Measurements from ENCODE around the gene VAMP3.
A peak's percentile ranks its signal among the peaks of the same experiment; 100 is the strongest.

VAMP3 gene, protein sequence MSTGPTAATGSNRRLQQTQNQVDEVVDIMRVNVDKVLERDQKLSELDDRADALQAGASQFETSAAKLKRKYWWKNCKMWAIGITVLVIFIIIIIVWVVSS

DNA sequence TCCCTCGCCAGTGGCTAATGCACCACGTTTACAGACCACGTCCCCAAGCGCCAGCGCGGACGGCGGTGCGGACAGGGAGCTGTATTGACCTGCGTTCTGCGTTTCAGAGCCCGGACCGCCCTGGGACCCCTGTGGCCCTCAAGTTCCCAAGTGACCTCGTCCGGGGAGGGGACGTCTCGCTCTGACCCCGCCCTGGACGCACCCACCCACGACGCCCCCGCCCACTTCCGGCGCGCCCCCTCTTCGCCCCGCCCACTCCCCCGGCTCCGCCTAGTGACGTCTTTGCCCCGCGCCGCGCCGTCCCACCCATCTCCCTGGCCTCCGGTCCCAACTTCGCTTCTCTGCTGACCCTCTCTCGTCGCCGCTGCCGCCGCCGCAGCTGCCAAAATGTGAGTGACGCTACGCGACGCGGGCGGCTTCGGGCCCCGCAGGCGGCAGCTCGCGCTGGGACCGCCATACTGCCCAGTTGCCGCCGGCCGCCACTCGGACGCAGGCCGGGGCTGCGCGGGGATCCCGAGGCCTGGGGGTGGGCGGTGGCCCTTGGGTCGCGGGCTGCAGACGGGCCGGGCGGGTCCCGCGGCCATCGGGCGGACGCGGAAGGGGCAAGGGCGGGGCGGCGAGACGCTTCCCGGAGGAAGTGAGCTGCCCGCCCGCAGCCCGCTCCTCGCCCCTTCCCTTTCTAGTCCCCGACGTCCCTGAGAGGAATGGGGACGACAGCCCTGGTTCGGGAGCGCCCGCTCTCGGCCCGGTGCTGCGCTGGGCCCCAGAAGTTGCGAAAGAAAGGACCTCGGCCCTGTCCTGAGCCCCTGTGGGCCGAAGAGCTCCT is at the start of gene VAMP3:
Gene VAMP3, plus strand, starts transcription at position 300 of the 826 bp plus-strand sequence. Its CDS starts 88 bp downstream, at position 388.
- peak; percentile 85 for DNase-seq

DNA sequence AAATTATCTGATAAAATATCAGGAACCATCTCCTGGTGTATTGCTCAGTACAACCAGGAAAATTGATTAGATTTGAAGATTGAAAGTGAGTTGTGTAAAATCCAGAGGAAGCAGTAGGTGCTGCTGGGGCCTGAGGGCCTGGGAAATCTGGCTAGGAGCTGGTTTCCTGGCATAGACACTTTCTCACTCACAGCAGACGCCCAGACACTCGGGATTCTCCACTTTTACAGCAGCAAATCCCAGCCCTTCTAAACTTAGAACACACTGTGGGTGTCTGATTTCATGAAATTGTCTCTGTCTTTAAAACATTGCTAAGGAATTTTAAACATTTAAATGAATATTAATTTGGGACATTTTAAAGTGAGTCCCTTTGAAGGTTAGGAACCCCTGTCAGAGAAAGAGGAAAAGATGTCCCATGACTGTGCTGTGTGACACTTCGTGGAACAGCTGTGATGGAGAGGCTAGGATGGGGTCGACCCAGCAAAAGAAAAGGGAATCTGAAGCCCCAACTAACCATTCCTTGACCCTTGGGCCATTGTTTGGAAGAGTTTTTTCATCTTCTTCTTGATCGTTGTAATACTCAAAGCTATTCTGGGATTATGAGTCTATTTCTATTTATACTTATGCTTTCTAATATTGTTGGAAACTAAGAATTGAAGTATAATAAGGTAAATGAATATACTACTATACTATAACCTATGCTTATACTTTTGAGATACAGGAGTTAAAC is 49.0 kb upstream of the VAMP3 start:
- no peak for DNase-seq

DNA sequence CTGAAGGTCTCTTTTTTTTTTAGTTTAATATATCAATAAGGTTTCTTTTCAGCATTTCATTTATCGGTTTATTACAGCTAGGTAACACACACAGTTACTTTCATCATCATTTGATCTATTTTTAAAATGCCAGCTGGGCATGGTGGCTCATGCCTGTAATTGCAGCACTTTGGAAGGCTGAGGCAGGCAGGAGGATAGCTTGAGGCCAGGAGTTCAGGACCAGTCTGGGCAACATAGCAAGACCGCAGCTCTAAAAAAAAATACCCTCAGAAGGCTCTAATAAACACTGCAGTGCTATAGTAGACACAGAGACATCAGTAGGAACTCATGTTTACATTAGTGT is 48.5 kb upstream of the VAMP3 start:
- no peak for DNase-seq

DNA sequence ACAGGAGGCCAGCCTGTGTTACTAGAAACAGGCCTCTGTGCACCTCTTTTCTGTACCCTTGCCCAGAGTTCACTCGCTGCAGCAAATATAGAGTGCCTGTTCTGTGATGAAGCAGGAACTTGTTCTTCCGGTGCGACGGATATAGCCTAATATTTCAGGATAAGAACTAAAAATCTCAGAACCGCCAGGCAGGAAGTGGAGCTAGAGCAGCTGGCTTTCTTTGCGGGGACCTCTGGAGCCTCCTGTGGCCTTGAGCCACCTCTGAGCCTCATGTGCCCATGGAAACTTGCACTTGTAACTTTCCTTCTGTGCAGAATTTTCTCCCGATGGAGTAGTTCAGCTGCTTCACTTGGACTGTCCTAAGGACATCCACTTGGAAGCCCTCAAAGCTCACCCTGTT is 44.5 kb upstream of the VAMP3 start:
- DNase-seq, result no peak

DNA sequence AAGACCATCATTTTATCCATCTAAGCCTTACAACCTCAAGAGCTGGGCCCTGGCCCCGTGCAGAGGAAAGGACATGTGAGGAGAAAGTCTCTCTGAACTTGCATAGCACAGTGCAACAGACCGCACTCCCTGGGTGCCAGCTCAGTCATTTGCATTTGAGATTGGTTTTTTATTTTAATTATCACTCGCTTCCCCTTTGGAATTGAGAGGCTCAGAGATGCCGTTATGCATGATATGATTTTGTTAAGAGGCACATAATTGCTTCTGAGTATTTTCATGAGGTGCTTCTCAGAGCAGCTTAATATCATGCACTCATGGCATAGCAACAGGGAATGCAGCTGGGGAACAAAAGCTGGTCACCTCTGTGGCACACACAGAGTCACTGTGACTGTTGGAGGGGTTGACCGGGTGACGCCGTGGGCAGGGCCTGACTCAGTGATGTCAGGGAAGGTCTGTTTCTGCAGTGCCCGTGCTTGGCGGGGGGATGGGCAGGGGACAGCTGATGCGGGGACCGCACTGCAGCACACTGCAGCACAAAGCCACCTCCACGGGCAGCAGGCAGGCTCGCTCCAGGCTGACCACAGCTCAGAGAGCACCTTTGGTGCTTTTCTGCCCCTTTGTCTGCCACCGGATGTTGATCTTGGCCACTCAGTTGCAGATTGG is 43.2 kb upstream of the VAMP3 start:
- no peak for DNase-seq

DNA sequence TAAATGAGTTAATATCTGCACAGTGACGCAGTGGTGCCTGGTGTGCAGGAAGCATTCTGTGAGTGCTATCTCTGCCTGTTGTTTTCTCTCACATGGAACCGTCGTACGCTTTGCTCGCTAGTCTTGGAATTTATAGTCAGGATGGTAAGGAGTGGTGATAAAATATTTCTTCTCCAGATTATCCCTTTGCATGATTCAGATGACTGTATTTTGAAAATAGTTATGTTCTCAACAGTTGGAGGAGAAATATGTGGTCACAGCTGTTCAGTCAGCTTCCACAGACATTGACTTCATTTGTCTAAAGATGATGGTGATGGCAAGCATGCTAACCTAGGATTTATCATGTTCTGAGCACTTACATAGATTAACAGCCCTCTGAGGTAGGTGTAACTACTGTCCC is 41.3 kb upstream of the VAMP3 start:
- no peak for DNase-seq

DNA sequence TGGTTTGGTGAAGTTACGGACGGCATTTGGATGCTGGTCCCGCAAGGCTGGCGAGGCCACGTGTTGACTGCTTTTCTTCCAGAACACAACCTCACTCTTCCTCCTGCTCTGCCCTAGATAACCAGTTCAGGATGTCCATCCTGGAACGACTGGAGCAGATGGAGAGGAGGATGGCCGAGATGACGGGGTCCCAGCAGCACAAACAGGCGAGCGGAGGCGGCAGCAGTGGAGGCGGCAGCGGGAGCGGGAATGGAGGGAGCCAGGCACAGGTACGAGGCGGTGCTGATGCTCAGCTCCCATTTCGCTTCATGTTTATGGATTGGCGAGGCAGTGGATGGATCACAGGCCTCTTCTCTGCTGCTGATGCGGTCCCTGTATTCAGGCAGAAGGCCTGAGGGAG is 38.8 kb upstream of the VAMP3 start:
- DNase-seq, result no peak

DNA sequence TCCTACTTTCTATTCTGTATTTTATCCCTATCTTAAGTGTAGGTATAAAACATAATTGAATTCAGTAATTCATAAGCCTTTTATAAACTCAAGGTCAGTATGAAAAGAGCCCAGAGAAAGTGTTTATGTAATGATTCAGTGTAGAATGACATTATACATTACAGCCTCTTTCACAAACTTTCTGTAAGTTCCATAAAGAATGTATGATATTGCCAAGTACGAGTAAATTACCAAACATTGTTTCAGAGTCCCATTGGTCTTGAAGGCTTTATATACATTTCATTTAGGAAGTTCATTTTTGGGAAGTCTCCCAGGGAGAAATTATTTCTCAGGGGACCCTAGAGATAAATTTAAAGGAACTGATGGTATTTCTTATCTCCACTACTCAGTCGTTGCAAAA is 37.8 kb upstream of the VAMP3 start:
- DNase-seq, result no peak

DNA sequence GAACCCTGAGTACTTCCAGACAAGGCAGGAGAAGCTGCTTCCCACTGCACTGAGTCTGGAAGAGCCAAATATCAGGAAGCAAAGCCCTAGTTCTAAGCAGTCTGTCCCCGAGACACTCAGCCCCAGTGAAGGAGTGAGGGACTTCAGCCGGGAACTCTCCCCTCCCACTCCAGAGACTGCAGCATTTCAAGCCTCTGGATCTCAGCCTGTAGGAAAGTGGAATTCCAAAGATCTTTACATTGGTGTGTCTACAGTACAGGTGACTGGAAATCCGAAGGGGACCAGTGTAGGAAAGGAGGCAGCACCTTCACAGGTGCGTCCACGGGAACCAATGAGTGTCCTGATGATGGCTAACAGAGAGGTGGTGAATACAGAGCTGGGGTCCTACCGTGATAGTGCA is 33.1 kb upstream of the VAMP3 start:
- no peak for DNase-seq

DNA sequence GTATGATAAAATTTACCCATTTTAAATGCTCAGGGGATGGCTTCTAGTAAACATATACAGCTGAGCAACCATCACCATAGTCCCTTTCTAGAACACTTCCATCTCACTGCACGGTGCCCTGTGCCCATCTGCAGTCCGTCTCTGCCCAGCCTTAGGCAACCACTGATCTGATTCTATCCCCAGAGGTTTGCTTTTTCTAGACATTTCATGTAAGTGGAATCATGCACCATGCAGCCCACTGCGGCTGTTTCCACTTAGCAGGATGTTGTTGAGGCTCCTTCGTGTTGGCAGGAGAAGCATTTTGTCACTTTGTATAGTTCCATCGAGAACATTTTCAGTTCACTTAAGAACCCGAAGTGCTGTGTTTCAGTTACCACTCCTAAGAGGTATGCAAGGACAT is 27.8 kb upstream of the VAMP3 start:
- DNase-seq, result no peak

DNA sequence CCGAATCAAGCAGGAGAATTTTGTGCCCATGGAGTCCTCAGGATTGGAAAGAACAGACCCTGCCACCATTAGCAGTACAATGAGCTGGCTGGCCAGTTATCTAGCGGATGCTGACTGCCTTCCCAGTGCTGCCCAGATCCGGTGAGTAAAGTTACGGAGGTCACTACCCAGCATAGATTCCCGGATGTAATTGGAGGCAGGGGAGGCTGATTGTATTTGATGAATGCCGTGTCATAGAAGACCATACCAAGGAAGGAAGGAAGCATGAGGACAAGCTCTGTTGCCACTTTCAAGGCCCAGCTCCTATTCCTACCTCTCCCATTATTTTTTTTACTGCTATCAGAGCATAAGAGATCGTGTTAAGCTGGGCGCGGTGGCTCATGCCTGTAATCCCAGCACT is 26.2 kb upstream of the VAMP3 start:
- DNase-seq, result no peak

DNA sequence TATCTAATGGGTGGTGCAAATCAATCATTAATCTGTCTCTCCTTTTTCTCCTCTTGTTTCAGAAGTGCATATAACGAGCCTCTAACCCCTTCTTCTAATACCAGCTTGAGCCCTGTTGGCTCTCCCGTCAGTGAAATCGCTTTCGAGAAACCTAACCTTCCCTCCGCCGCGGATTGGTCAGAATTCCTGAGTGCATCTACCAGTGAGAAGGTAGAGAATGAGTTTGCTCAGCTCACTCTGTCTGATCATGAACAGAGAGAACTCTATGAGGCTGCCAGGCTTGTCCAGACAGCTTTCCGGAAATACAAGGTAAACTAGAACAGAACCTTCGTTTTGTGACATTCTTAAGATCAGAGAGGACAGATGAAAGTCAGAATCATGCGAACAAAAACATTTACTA is 25.3 kb upstream of the VAMP3 start:
- DNase-seq, result no peak

DNA sequence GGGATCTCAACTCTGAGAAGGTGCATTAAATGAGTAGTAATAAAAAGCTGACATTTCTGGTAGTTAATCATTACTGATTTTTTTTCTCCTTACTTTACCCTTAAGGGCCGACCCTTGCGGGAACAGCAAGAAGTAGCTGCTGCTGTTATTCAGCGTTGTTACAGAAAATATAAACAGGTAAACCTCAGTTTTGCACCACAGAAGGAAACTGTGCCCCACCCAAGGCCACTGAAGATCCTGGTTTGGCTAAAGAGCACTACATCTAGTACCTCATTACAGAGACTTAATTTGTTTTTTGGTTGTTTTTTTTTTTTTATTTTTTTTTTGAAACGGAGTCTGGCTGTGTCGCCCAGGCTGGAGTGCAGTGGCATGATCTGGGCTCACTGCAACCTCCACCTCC is 23.5 kb upstream of the VAMP3 start:
- DNase-seq, result no peak

DNA sequence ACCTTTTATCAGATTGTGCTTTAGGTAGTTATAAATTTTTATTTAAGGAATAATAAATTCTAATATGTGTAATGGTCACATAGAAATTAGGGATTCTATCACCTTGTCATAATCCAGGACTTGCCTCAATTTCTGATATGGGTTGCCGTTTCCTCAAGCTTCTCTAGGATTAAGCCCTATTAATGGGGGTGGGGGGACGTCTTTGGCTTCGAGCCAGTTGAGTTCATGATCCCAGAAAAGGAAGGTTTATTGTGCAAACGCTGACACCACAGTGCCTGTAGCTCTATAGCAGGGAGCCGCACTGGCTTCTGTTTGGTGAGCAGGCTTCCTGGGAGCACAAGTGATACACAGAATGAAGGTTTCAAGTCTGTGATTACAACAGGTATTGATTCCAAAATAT is 22.0 kb upstream of the VAMP3 start:
- no peak for DNase-seq

DNA sequence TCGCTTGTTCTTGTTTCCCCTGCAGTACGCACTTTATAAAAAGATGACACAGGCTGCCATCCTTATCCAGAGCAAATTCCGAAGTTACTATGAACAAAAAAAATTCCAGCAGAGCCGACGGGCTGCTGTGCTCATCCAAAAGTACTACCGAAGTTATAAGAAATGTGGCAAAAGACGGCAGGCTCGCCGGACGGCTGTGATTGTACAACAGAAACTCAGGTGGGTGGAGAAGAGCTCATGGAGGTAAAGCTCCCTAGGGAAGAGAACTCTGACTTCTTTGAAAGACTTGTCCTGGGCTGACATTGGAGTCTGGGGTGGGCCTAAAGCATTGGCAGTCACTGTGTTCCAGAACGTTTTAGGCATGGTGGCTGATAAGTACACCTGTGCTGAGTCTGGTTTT is 19.9 kb upstream of the VAMP3 start:
- DNase-seq, result no peak

DNA sequence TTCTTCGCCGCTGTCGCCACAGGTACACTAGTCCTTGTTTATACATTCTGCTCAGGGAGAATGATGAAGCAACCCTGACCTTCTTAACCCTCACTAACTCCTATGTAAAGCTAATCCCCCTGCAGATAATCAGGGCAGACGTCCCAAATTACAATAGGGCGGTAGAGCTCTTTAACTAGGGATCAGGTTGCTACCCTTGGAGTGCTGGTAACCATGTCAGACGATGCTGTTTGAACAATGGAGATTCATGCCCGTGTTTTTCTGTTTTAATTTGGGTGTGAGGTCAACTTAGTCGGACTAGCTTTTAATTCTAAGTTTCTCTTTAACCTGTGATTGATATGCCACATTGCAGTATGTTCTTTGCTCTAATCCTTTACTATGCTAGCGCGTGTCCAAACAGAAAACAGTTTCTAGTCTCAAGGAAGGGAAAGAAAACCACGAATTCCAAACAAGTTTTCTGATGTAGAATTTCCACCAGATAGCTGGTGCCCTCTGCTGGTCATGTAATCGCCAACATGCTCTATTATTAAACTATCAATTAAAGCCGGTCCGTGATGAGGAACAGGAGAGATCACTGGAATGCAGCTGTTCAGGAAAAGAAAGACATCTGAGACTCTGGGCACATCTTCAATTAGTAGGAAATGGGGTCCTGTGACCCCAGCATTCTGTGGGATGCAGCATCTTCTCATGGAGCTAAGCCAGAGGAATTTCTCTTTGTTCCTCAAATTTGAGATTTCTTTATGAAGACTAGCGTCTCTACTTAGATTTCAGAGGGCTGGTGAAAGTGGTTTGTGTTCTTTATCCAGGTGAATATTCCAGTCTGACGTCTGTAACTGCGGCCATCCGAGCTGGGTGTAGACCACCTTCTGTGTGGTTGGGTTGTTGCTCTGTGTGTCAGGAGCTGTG is 18.3 kb upstream of the VAMP3 start:
- DNase-seq, result peak; percentile 19

DNA sequence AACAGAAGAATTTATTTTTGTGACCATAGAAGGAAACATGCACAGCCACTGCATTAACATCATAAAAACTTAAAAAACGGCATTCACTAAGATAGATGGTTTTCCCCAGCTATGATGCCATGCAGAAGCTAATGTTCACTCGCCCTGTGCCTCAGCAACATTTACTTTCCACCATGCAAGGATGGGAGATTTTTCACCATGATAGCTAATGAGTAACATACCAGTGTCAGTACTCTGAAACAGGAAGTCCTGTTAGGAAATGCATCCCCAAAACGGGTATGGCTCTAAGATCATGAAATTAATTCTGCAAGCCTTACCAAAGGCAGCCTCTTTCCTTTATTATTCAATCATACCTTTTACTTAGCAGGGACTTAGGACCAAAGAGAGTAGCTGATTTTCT is 17.5 kb upstream of the VAMP3 start:
- no peak for DNase-seq

DNA sequence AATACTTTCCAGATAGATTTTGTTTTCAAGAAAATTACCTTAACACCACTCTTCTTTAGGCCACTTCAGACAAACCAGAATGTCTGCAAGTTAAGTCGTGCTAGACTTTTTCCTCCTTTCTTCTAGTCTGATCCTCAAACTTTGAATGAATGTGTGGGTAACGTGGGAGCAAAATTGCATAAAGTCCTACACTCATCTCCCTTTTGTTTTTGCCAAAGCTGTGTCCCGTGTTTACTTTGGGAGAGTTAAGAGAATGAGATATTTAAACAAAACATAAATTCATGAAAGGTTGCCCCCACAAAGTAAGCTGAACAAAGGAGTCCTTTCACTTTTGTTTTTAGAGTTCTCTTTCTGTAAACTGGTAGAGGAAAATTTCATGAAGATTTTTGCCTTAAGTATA is 16.9 kb upstream of the VAMP3 start:
- DNase-seq, result no peak

DNA sequence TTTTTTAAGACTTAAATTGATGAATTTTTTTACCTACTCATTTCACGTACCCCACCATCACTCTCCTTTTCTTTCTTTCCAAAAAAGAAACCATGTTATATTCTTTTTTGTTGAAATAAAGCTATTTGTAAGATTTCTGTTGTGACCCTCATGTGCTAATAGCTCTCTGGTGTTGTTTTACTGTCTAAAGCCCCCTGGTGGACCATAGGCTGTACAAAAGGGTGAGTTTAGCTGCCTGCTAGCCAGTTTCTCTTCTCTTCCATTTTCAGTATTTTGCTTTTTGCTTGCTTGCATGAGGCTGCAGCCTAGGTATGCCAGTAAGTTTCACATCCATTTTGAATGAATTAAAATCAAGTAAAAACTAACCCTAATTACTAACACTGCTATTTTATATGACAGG is 15.6 kb upstream of the VAMP3 start:
- no peak for DNase-seq

DNA sequence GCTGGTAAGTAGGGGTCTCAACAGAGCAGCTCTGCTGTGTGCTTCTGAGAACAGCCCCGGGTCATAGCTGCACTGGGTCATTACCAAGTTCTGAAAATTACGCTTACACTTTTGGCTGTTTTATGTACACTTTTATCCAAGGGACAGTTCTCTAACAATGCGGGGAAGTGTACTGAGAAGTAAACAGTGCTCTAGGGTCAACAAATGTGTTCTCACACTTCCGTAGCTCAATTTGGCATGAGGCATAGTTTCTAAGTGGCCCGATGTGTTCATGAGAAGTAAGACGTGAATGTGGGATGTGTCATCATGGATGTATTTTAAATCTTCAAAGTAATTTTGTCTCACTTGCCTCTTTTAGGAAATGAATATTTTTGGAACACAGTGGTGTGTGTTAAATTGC is 10.9 kb upstream of the VAMP3 start:
- no peak for DNase-seq

DNA sequence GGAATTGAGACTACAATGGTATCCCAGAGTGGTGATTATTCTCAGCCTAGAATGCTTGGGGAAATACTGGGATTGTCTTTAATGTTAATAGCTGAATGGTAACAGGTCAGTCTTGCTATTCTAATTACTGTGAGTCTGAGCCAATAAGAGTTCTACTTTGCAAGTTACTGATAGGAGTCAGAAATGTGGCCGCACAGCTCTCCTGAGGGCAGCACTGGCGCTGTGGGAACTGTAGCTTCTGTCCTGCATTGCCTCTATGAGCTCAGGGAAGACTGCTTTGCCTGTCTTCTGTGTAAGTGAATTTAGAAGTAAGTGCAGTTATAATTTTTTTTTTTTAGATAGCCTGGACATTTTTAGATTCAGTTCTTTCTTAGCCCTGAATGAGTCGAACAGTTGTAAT is 10.0 kb upstream of the VAMP3 start:
- DNase-seq, result no peak

DNA sequence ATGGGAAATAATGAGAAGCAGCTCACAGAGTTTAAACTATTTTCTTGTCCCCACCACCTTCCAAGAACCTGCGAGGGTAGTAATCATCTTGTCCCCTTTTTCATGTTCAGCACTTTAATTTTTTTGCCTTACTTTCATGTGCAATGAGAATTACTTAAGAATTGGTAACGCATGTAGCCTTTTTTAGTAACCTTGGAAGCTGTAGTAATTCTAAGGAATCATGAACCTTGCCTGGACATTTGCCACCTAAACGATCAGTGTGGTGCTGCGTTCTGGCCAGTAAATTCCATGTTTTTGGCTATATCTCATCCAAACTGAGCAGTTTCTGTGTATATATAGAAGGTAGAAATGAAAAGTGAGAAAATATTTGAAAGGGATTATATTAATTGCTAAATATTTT is 3.9 kb upstream of the VAMP3 start:
- DNase-seq, result no peak

DNA sequence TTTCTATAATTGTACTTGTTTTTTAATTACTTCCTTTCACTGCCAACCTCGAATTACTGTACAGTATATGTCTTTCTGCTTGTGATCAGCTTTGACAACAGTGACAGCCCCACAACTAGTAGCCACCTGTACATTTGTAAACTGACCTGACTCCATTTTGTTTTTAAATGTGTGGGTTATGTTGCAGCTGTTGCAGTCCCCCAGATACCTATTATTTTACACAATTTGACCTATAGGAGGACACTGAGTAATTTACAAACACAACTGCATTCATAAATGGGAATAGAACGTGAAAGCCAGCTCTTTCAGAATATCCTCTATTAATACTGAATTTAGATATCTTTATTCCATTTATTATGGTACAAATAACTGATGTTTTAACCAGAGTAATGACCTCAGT is 2.5 kb upstream of the VAMP3 start:
- no peak for DNase-seq
